CD4-positive, alpha-beta T cell (primary cell): ENCODE data around the gene CYP19A1. TPM values are rescaled to one million over a fixed set of nuclear protein-coding genes. Genes with fewer than 3 reads are reported as not detected.
"Not testable (repeated sequence)": the region's sequence is repeated elsewhere in the genome, so short reads cannot be mapped to it uniquely, and the experiment has no call there.

ENCODE experiments used
- ATAC-seq: fragments of 200-7000 bp; cut with Tn5 transposase; one replicate; pipeline ENCODE4 v1.10.0; 2022; ENCODE audit warnings: mild to moderate bottlenecking; ENCODE audit not compliant: poor library complexity
- CTCF ChIA-PET: fragments of 350-600 bp; sonication (Branson Sonifier 250); formaldehyde crosslinking; loops from one replicate; lab custom pipeline; 2021; ENCODE audit warnings: antibody characterized with exemption, inconsistent platforms; lab: Charles Lee
- POLR2A ChIA-PET: fragments of 350-600 bp; sonication (Branson Sonifier 250); formaldehyde crosslinking; loops from one replicate; lab custom pipeline; 2021; ENCODE audit warnings: antibody characterized with exemption, inconsistent platforms; lab: Charles Lee
- DNase-seq, 14 experiments: peaks; one replicate each; pipeline ENCODE4 v3.0.0-alpha.2; 2013 to 2020; ENCODE audit warnings: mixed read lengths in 2 of 14
- H3K27ac ChIP-seq, 2 donors: one replicate each; pipeline versions ENCODE4 v1.5.1 to v1.7.0; 2013; ENCODE audit warnings: low read length in 2 of 2, low read depth in 1 of 2, mild to moderate bottlenecking in 1 of 2
- H3K27me3 ChIP-seq, 2 experiments: 1 replicate in 1 of 2; 2 replicates in 1 of 2; pipeline versions ENCODE4 v1.6.1 to v1.7.0; 2013; ENCODE audit warnings: low read length in 2 of 2, control low read depth in 1 of 2, mild to moderate bottlenecking in 1 of 2, moderate library complexity in 1 of 2; ENCODE audit not compliant: insufficient read depth in 2 of 2, control insufficient read depth in 1 of 2
- H3K36me3 ChIP-seq: one replicate; pipeline ENCODE4 v1.6.1; 2013; ENCODE audit warnings: low read length, control low read depth; ENCODE audit not compliant: insufficient read depth
- H3K4me1 ChIP-seq: one replicate; pipeline ENCODE4 v1.6.1; 2013; ENCODE audit warnings: low read length, control low read depth; ENCODE audit not compliant: insufficient read depth
- H3K4me3 ChIP-seq: one replicate; pipeline ENCODE4 v1.5.1; 2013; ENCODE audit warnings: mild to moderate bottlenecking, low read length, moderate library complexity
- H3K9me3 ChIP-seq, 2 experiments: 1 replicate in 1 of 2; 2 replicates in 1 of 2; pipeline versions ENCODE4 v1.6.1 to v1.7.0; 2013; ENCODE audit warnings: low read length in 2 of 2, mild to moderate bottlenecking in 2 of 2, control low read depth in 1 of 2, moderate library complexity in 1 of 2; ENCODE audit not compliant: control insufficient read depth in 1 of 2, insufficient read depth in 1 of 2
- H3K27ac Mint-ChIP-seq: one replicate; pipeline ENCODE4 v1.8.0; 2020; ENCODE audit warnings: mixed read lengths
- H3K27me3 Mint-ChIP-seq: one replicate; pipeline ENCODE4 v1.8.0; 2021; ENCODE audit warnings: mixed read lengths
- H3K36me3 Mint-ChIP-seq: one replicate; pipeline ENCODE4 v1.8.0; 2021; ENCODE audit warnings: low read depth, mixed read lengths
- H3K4me1 Mint-ChIP-seq: one replicate; pipeline ENCODE4 v1.8.0; 2021; ENCODE audit warnings: low read depth, mixed read lengths
- H3K4me3 Mint-ChIP-seq: one replicate; pipeline ENCODE4 v1.8.0; 2020; ENCODE audit warnings: mild to moderate bottlenecking, mixed read lengths
- H3K9me3 Mint-ChIP-seq: one replicate; pipeline ENCODE4 v1.8.0; 2020; ENCODE audit warnings: mixed read lengths
- CTCF ChIP-seq: fragments of 200-600 bp; IDR thresholded peaks from one replicate; pipeline ENCODE4 v1.8.0; 2022; ENCODE audit warnings: antibody characterized with exemption, mild to moderate bottlenecking
- intact Hi-C, 2 experiments: fragments of 100-400 bp; cut with DNase I in 1 of 2; cut with micrococcal nuclease in 1 of 2; formaldehyde crosslinking; loops; one replicate each; pipeline versions ENCODE4 v1.15.1 to v1.9.0; 2023 to 2025; cut with DNase I, micrococcal nuclease
- total RNA-seq, 174 experiments: library from RNA in 2 of 174; stranded (reverse) in 2 of 174; gene quantifications; one replicate each; pipeline ENCODE4 v1.2.3 and lab custom pipeline; 2021 to 2026

Gene CYP19A1
- total RNA-seq, 2 experiments from 2014 or later: not detected

DNA sequence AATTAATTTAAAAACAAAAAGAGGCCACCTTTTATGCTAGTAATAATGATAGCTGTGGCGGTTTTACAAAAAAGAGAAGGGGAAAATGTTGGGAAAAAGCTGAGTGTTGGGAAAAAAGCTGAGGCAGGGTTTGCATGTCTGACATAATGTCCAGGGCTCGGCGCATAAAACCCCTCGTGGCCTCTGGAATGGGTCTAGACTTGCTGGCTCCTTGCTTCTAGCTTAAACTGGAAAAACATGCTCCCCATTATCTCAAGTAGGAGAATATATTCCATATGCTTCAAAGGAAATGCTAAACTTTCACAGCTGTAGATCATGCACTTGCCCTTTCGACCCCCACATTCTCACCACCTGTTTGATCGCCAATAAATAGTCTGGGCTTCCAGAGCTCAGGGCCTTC is 53.0 kb downstream of the CYP19A1 start:
- ATAC-seq (no peak), DNase-seq (no peak)
- Mint-ChIP-seq H3K4me1 (no peaks in the 10 kb centered on the region), H3K4me3 (no peak overlapping the region), H3K27ac (no peak overlapping the region), H3K9me3 (no peaks in the 10 kb centered on the region), H3K27me3 (peaks cover 2% of the 10 kb centered on the region), H3K36me3 (no peaks in the 10 kb centered on the region)
- intact Hi-C loops: no loop called here
- CTCF ChIA-PET: no interaction called here
- no peak for TF ChIP-seq CTCF
- Histone ChIP-seq H3K4me3 (no peak overlapping the region), H3K36me3 (no peaks in the 10 kb centered on the region), H3K27me3 (peaks cover 0 to 3% of the 10 kb centered on the region in 2 experiments), H3K27ac (no peak overlapping the region), H3K9me3 (no peaks in the 10 kb centered on the region), H3K4me1 (no peaks in the 10 kb centered on the region)
- POLR2A ChIA-PET: no interaction called here

DNA sequence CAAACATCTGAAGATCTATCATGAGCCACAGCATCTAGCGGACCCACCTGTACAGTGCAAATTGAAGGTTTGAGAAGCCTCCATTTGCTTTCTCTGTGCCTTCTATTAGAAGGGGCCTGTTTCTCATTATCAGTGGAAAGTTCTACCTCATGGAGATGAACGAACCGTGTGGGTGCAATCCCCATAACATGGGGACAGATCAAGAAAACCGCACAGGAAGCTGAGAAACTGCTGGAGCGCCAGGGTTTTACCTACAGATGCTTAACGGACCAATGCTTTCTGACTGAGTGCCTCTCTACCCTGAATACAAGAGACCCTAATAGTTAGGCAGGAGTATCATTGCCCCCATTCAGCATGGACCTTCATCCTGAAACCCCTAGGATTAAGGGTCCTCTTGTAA is 53.5 kb downstream of the CYP19A1 start:
- Histone ChIP-seq H3K9me3 (no peaks in the 10 kb centered on the region), H3K27ac (no peak overlapping the region), H3K4me3 (no peak overlapping the region), H3K4me1 (no peaks in the 10 kb centered on the region), H3K27me3 (peaks cover 0 to 3% of the 10 kb centered on the region in 2 experiments), H3K36me3 (no peaks in the 10 kb centered on the region)
- intact Hi-C loops: no loop called here
- no peaks in the 10 kb centered on the region for H3K27me3 Mint-ChIP-seq
- no peak overlapping the region for H3K27ac Mint-ChIP-seq
- no peak for TF ChIP-seq CTCF
- ChIA-PET POLR2A (no interaction called here), CTCF (no interaction called here)
- no peak overlapping the region for H3K4me3 Mint-ChIP-seq
- H3K9me3 Mint-ChIP-seq: no peaks in the 10 kb centered on the region
- no peak for ATAC-seq
- no peak for DNase-seq
- H3K4me1 Mint-ChIP-seq: no peaks in the 10 kb centered on the region
- H3K36me3 Mint-ChIP-seq: no peaks in the 10 kb centered on the region

DNA sequence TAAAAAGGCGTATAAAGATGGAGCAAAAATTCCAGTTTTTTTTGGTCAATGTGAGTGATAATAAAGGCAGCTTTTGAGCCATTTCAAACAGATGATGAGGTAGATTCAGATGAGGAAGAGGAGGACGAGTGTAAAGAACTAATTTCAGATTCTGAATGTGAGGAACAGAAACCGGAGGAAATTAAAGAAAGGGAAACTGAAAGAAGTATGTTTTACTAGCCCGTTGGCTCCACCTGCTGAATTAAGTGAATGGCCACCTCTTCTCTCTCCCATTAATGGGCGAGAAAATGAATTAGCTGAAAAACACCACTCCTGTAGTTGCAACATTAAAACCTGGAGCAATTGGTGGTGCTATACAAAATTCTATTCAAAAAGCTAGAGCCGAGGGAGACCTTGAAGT is 55.4 kb downstream of the CYP19A1 start:
- no peak overlapping the region for H3K27ac Mint-ChIP-seq
- no peak overlapping the region for H3K4me3 Mint-ChIP-seq
- H3K36me3 Mint-ChIP-seq: no peaks in the 10 kb centered on the region
- no peaks in the 10 kb centered on the region for H3K9me3 ChIP-seq
- CTCF ChIA-PET: no interaction called here
- H3K9me3 Mint-ChIP-seq: no peaks in the 10 kb centered on the region
- no peaks in the 10 kb centered on the region for H3K4me1 ChIP-seq
- DNase-seq (no peak), ATAC-seq (no peak)
- no peak overlapping the region for H3K4me3 ChIP-seq
- no peaks in the 10 kb centered on the region for H3K36me3 ChIP-seq
- H3K27me3 ChIP-seq: peaks cover 0 to 5% of the 10 kb centered on the region in 2 experiments
- POLR2A ChIA-PET: no interaction called here
- intact Hi-C loops: no loop called here
- no peak overlapping the region for H3K27ac ChIP-seq
- H3K4me1 Mint-ChIP-seq: no peaks in the 10 kb centered on the region
- H3K27me3 Mint-ChIP-seq: peaks cover 5% of the 10 kb centered on the region
- no peak for TF ChIP-seq CTCF

DNA sequence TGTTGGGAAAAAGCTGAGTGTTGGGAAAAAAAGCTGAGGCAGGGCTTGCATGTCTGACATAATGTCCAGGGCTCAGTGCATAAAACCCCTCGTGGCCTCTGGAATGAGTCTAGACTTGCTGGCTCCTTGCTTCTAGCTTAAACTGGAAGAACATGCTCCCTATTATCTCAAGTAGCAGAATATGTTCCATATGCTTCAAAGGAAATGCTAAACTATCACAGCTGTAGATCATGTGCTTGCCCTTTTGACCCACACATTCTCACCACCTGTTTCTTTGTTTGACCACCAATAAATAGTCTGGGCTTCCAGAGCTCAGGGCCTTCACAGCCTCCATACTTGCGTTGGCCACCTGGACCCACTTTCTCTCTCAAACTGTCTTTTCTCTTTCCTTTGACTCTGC is 56.2 kb downstream of the CYP19A1 start:
- intact Hi-C loops, H3K27me3 Mint-ChIP-seq, H3K4me1 Mint-ChIP-seq, H3K27ac ChIP-seq, H3K9me3 Mint-ChIP-seq, H3K36me3 ChIP-seq, ATAC-seq, H3K36me3 Mint-ChIP-seq, H3K27ac Mint-ChIP-seq, H3K4me3 Mint-ChIP-seq, H3K4me3 ChIP-seq, POLR2A ChIA-PET, H3K9me3 ChIP-seq, CTCF ChIA-PET, H3K4me1 ChIP-seq, H3K27me3 ChIP-seq, DNase-seq: not testable (repeated sequence)
